Measurements from ENCODE around the gene COL5A1. TPM values are rescaled to one million over a fixed set of nuclear protein-coding genes. Genes with fewer than 3 reads are reported as not detected.

COL5A1 gene
- total RNA-seq, 6 donors from 2014 or later, result 7.5 to 75.4 (median 27.4) TPM

DNA sequence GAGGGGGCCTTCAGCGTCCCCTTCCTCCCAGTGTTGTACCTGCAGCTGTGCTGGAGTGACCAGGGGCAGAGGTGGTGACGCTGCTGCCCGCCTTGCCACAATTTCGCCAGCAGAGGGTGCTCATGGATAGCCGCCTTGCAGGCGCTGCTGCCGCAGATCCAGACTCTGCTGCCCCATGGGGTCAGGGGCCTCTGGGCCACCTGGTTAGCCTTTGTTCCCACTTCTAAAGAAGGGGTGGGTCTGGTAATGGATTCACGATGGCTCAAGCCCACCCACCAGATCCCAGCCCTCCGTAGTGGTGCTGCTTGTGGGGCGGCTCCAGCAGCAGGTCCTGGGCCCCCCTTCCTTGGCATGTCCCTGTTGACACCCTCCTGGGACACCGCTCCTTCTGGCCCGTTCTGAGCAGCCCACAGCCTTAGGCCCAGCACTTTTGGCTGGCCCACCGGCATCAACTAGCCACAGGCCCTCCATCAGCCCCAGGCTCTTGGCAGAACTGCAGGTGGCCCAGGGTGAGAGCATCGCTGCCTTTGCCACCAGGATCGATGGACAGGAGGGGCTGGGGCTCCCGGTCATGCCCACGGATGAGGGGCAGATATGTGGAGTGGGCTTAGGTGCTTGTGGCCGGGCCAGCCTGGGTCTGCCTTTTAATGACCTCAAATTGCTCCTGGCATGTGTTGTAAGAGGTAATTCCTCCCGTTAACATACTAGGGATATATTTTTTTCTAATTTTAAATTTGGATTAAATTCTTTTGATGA lies 57.2 kb downstream of the COL5A1 start:
- Histone ChIP-seq H3K4me3 (no peak overlapping the region), H3K27ac (no peak overlapping the region), H3K27me3 (no peaks in the 10 kb centered on the region), H3K4me1 (no peaks in the 10 kb centered on the region), H3K36me3 (peaks cover 0 to 9% (median 2%) of the 10 kb centered on the region in 4 donors), H3K9me3 (no peaks in the 10 kb centered on the region)
- peak in 1 of 2 donors; percentile 59 for DNase-seq
- 43 to 48% methylated on average over 13 to 17 of the region's 19 CpGs for WGBS, 2 donors
- peak; percentile 47 to 79 for ATAC-seq (ENCODE audit: low FRiP score in 2 of 2)
- TF ChIP-seq, protein P1, sequence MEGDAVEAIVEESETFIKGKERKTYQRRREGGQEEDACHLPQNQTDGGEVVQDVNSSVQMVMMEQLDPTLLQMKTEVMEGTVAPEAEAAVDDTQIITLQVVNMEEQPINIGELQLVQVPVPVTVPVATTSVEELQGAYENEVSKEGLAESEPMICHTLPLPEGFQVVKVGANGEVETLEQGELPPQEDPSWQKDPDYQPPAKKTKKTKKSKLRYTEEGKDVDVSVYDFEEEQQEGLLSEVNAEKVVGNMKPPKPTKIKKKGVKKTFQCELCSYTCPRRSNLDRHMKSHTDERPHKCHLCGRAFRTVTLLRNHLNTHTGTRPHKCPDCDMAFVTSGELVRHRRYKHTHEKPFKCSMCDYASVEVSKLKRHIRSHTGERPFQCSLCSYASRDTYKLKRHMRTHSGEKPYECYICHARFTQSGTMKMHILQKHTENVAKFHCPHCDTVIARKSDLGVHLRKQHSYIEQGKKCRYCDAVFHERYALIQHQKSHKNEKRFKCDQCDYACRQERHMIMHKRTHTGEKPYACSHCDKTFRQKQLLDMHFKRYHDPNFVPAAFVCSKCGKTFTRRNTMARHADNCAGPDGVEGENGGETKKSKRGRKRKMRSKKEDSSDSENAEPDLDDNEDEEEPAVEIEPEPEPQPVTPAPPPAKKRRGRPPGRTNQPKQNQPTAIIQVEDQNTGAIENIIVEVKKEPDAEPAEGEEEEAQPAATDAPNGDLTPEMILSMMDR (IDR thresholded peaks at IDR 0.05), result peak; percentile 77 to 92 (median 87)
- no peak for TF ChIP-seq POLR2AphosphoS5 (IDR thresholded peaks at IDR 0.05)

GRCh38 chr9:134699343-134699740 lies 57.7 kb downstream of the COL5A1 start:
- Histone ChIP-seq H3K27ac (no peak overlapping the region), H3K27me3 (no peaks in the 10 kb centered on the region), H3K4me3 (no peak overlapping the region), H3K9me3 (no peaks in the 10 kb centered on the region), H3K36me3 (peaks cover 0 to 9% (median 2%) of the 10 kb centered on the region in 4 donors), H3K4me1 (no peaks in the 10 kb centered on the region)
- WGBS, 2 donors, result 54% methylated on average over 5 to 6 of the region's 6 CpGs
- ATAC-seq (ENCODE audit: low FRiP score in 2 of 2) (no peak), DNase-seq (no peak)
- no peak for TF ChIP-seq EP300 (IDR thresholded peaks at IDR 0.05)
- no peak for TF ChIP-seq POLR2AphosphoS5 (IDR thresholded peaks at IDR 0.05)
- TF ChIP-seq, protein P1 (IDR thresholded peaks at IDR 0.05), result no peak
- TF ChIP-seq POLR2A (IDR thresholded peaks at IDR 0.05), result no peak

GRCh38 chr9:134700636-134701350 lies 59.2 kb downstream of the COL5A1 start:
- TF ChIP-seq EP300 (IDR thresholded peaks at IDR 0.05) (no peak), POLR2A (IDR thresholded peaks at IDR 0.05) (no peak), POLR2AphosphoS5 (IDR thresholded peaks at IDR 0.05) (no peak)
- TF ChIP-seq, protein P1 (IDR thresholded peaks at IDR 0.05), result no peak
- WGBS, 2 donors, result 84 to 85% methylated on average over 30 of the region's 30 CpGs
- ATAC-seq (ENCODE audit: low FRiP score in 2 of 2), result no peak
- H3K27ac ChIP-seq, result no peak overlapping the region
- no peaks in the 10 kb centered on the region for H3K27me3 ChIP-seq
- no peaks in the 10 kb centered on the region for H3K4me1 ChIP-seq
- DNase-seq, result no peak
- peaks cover 0 to 9% (median 2%) of the 10 kb centered on the region in 4 donors for H3K36me3 ChIP-seq
- no peaks in the 10 kb centered on the region for H3K9me3 ChIP-seq
- H3K4me3 ChIP-seq, result no peak overlapping the region

DNA sequence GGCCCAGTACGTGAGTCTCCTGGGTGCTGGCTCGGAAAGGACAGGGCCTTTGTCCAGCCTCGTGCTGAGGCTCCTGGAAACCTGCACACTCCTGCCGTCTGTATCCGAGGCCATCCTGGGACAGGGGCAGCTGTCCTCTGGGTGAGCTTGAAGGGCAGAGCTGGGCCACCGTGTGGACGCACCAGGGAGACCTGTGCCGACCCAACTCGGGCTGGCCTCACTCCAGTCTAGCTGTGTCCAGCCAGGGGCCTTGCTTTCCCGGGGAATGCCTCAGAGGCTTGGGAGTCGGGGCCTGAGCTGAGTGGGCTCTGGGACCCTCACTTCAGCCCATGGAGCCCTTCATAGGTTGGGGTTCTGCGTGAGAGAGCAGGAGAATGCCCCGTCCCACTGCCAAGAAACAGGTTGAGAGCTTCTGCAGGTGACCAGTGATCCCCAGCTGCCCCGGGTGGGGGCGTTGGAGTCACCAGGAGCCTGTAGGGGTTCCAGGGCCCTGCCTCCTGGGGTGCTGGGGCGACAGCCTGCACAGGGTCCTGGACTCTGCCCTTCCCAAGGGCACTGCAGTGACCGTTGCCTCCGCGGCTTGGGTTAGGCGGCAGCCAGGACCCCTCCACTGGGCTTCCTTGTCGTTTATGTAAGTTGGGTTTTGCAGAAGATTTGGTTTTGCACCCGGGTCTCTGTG lies 60.1 kb downstream of the COL5A1 start:
- peak in 1 of 2 donors; percentile 3 for ATAC-seq (ENCODE audit: low FRiP score in 2 of 2)
- H3K9me3 ChIP-seq, result no peaks in the 10 kb centered on the region
- H3K27me3 ChIP-seq, result no peaks in the 10 kb centered on the region
- TF ChIP-seq POLR2AphosphoS5 (IDR thresholded peaks at IDR 0.05), result no peak
- TF ChIP-seq EP300 (IDR thresholded peaks at IDR 0.05), result no peak
- TF ChIP-seq, protein P1 (IDR thresholded peaks at IDR 0.05), result no peak
- no peak for TF ChIP-seq POLR2A (IDR thresholded peaks at IDR 0.05)
- no peak overlapping the region for H3K4me3 ChIP-seq
- H3K4me1 ChIP-seq, result peaks cover 0 to 2% (median 2%) of the 10 kb centered on the region in 4 donors
- no peak overlapping the region for H3K27ac ChIP-seq
- 90 to 92% methylated on average over 12 to 19 of the region's 22 CpGs for WGBS, 2 donors
- DNase-seq, result no peak
- H3K36me3 ChIP-seq, result peaks cover 0 to 9% (median 2%) of the 10 kb centered on the region in 4 donors

All from upper lobe of left lung (tissue), 6 donors.